ENCODE measurements around the gene RASAL3.

The RASAL3 gene

GRCh38 chr19:15502264-15502663 is 37.9 kb upstream of the RASAL3 start:
- Histone ChIP-seq H2BK5ac (ENCODE audit: low read length) (no peak overlapping the region), H3K79me2 (ENCODE audit: control insufficient read depth, insufficient read depth, low read length) (no peaks in the 10 kb centered on the region), H3K79me1 (ENCODE audit: low read length) (no peaks in the 10 kb centered on the region), H3K23ac (ENCODE audit: low read length) (no peak overlapping the region), H2BK15ac (replicated peaks; ENCODE audit: low read depth) (no peak overlapping the region), H3K36me3 (ENCODE audit: control insufficient read depth, insufficient read depth, low read length) (no peaks in the 10 kb centered on the region), H3K4me1 (ENCODE audit: control insufficient read depth, low read depth, low read length) (no peaks in the 10 kb centered on the region), H3K27me3 (ENCODE audit: insufficient read depth, low read length, poor library complexity) (no peaks in the 10 kb centered on the region), H3K4ac (ENCODE audit: low read depth, low read length) (no peak overlapping the region), H3K4me3 (ENCODE audit: low read length) (no peak overlapping the region), H3K18ac (ENCODE audit: low read length) (no peak overlapping the region), H2BK120ac (ENCODE audit: low read depth, low read length) (no peak overlapping the region), H3K56ac (ENCODE audit: low read length) (no peak overlapping the region), H2AK5ac (ENCODE audit: low read length) (no peak overlapping the region), H4K5ac (ENCODE audit: low read length) (no peak overlapping the region), H4K8ac (ENCODE audit: low read depth, low read length) (no peak overlapping the region), H3K4me2 (ENCODE audit: low read length) (no peak overlapping the region), H3K9ac (ENCODE audit: low read length) (no peak overlapping the region), H3K27ac (ENCODE audit: low read depth, low read length) (no peak overlapping the region)
- no CpG with 5 or more reads among the region's 1 CpG for WGBS (ENCODE audit: extremely low coverage, insufficient coverage, low lambda C conversion rate)
- no peak for DNase-seq

- WGBS (ENCODE audit: extremely low coverage, insufficient coverage, low lambda C conversion rate), result no CpG with 5 or more reads among the region's 1 CpG
- no peak overlapping the region for H4K8ac ChIP-seq (ENCODE audit: low read depth, low read length)
These were observed 37.3 kb upstream of the RASAL3 start for GRCh38 chr19:15501596-15501995.

GRCh38 chr19:15498910-15499309 is 34.6 kb upstream of the RASAL3 start:
- no peaks in the 10 kb centered on the region for H3K79me2 ChIP-seq (ENCODE audit: control insufficient read depth, insufficient read depth, low read length)
- no peak for DNase-seq
- H3K9ac ChIP-seq (ENCODE audit: low read length), result no peak overlapping the region
- H3K79me1 ChIP-seq (ENCODE audit: low read length), result no peaks in the 10 kb centered on the region
- no peak overlapping the region for H4K8ac ChIP-seq (ENCODE audit: low read depth, low read length)
- H2BK5ac ChIP-seq (ENCODE audit: low read length), result no peak overlapping the region
- H3K27ac ChIP-seq (ENCODE audit: low read depth, low read length), result no peak overlapping the region
- H3K4me1 ChIP-seq (ENCODE audit: control insufficient read depth, low read depth, low read length), result no peaks in the 10 kb centered on the region
- H3K27me3 ChIP-seq (ENCODE audit: insufficient read depth, low read length, poor library complexity), result no peaks in the 10 kb centered on the region
- H2AK5ac ChIP-seq (ENCODE audit: low read length), result no peak overlapping the region
- H2BK15ac ChIP-seq (replicated peaks; ENCODE audit: low read depth), result no peak overlapping the region
- H4K5ac ChIP-seq (ENCODE audit: low read length), result no peak overlapping the region
- no peak overlapping the region for H3K23ac ChIP-seq (ENCODE audit: low read length)
- no peak overlapping the region for H2BK120ac ChIP-seq (ENCODE audit: low read depth, low read length)
- H3K4me2 ChIP-seq (ENCODE audit: low read length), result no peak overlapping the region
- H3K4me3 ChIP-seq (ENCODE audit: low read length), result no peak overlapping the region
- no peak overlapping the region for H3K4ac ChIP-seq (ENCODE audit: low read depth, low read length)
- no peaks in the 10 kb centered on the region for H3K36me3 ChIP-seq (ENCODE audit: control insufficient read depth, insufficient read depth, low read length)
- WGBS (ENCODE audit: extremely low coverage, insufficient coverage, low lambda C conversion rate), result no CpG with 5 or more reads among the region's 6 CpGs
- H3K18ac ChIP-seq (ENCODE audit: low read length), result no peak overlapping the region
- no peak overlapping the region for H3K56ac ChIP-seq (ENCODE audit: low read length)

More at GRCh38 chr19:15501596-15501995, 37.3 kb upstream of the RASAL3 start:
- H3K27ac ChIP-seq (ENCODE audit: low read depth, low read length), result no peak overlapping the region
- no peak overlapping the region for H3K4me3 ChIP-seq (ENCODE audit: low read length)
- no peak overlapping the region for H3K4me2 ChIP-seq (ENCODE audit: low read length)
- no peaks in the 10 kb centered on the region for H3K4me1 ChIP-seq (ENCODE audit: control insufficient read depth, low read depth, low read length)
- no peak overlapping the region for H3K56ac ChIP-seq (ENCODE audit: low read length)
- H2AK5ac ChIP-seq (ENCODE audit: low read length), result no peak overlapping the region
- H4K5ac ChIP-seq (ENCODE audit: low read length), result no peak overlapping the region
- H3K36me3 ChIP-seq (ENCODE audit: control insufficient read depth, insufficient read depth, low read length), result no peaks in the 10 kb centered on the region
- DNase-seq, result no peak
- H3K27me3 ChIP-seq (ENCODE audit: insufficient read depth, low read length, poor library complexity), result no peaks in the 10 kb centered on the region
- no peak overlapping the region for H3K9ac ChIP-seq (ENCODE audit: low read length)
- no peak overlapping the region for H3K18ac ChIP-seq (ENCODE audit: low read length)
- no peak overlapping the region for H3K23ac ChIP-seq (ENCODE audit: low read length)
- no peak overlapping the region for H3K4ac ChIP-seq (ENCODE audit: low read depth, low read length)
- no peak overlapping the region for H2BK120ac ChIP-seq (ENCODE audit: low read depth, low read length)
- H3K79me2 ChIP-seq (ENCODE audit: control insufficient read depth, insufficient read depth, low read length), result no peaks in the 10 kb centered on the region
- H2BK5ac ChIP-seq (ENCODE audit: low read length), result no peak overlapping the region
- no peaks in the 10 kb centered on the region for H3K79me1 ChIP-seq (ENCODE audit: low read length)
- H2BK15ac ChIP-seq (replicated peaks; ENCODE audit: low read depth), result no peak overlapping the region

GRCh38 chr19:15498156-15498858 is 34.0 kb upstream of the RASAL3 start:
- WGBS (ENCODE audit: extremely low coverage, insufficient coverage, low lambda C conversion rate), result no CpG with 5 or more reads among the region's 10 CpGs
- no peak overlapping the region for H3K4me3 ChIP-seq (ENCODE audit: low read length)
- no peak overlapping the region for H3K18ac ChIP-seq (ENCODE audit: low read length)
- H3K4me1 ChIP-seq (ENCODE audit: control insufficient read depth, low read depth, low read length), result no peaks in the 10 kb centered on the region
- H4K8ac ChIP-seq (ENCODE audit: low read depth, low read length), result no peak overlapping the region
- no peak overlapping the region for H3K56ac ChIP-seq (ENCODE audit: low read length)
- H2BK15ac ChIP-seq (replicated peaks; ENCODE audit: low read depth), result no peak overlapping the region
- H2BK120ac ChIP-seq (ENCODE audit: low read depth, low read length), result no peak overlapping the region
- H3K23ac ChIP-seq (ENCODE audit: low read length), result no peak overlapping the region
- DNase-seq, result no peak
- no peak overlapping the region for H2BK5ac ChIP-seq (ENCODE audit: low read length)
- H3K79me1 ChIP-seq (ENCODE audit: low read length), result no peaks in the 10 kb centered on the region
- H2AK5ac ChIP-seq (ENCODE audit: low read length), result no peak overlapping the region
- no peak overlapping the region for H4K5ac ChIP-seq (ENCODE audit: low read length)
- H3K4ac ChIP-seq (ENCODE audit: low read depth, low read length), result no peak overlapping the region
- H3K27ac ChIP-seq (ENCODE audit: low read depth, low read length), result no peak overlapping the region
- H3K27me3 ChIP-seq (ENCODE audit: insufficient read depth, low read length, poor library complexity), result no peaks in the 10 kb centered on the region
- no peaks in the 10 kb centered on the region for H3K79me2 ChIP-seq (ENCODE audit: control insufficient read depth, insufficient read depth, low read length)
- no peak overlapping the region for H3K4me2 ChIP-seq (ENCODE audit: low read length)
- H3K9ac ChIP-seq (ENCODE audit: low read length), result no peak overlapping the region
- no peaks in the 10 kb centered on the region for H3K36me3 ChIP-seq (ENCODE audit: control insufficient read depth, insufficient read depth, low read length)

GRCh38 chr19:15495151-15495550 is 30.8 kb upstream of the RASAL3 start:
- Histone ChIP-seq H2BK15ac (replicated peaks; ENCODE audit: low read depth) (no peak overlapping the region), H3K9ac (ENCODE audit: low read length) (no peak overlapping the region), H3K27ac (ENCODE audit: low read depth, low read length) (no peak overlapping the region), H3K4me1 (ENCODE audit: control insufficient read depth, low read depth, low read length) (no peaks in the 10 kb centered on the region), H3K79me1 (ENCODE audit: low read length) (no peaks in the 10 kb centered on the region), H3K18ac (ENCODE audit: low read length) (no peak overlapping the region), H3K36me3 (ENCODE audit: control insufficient read depth, insufficient read depth, low read length) (no peaks in the 10 kb centered on the region), H3K4ac (ENCODE audit: low read depth, low read length) (no peak overlapping the region), H3K4me3 (ENCODE audit: low read length) (no peak overlapping the region), H3K23ac (ENCODE audit: low read length) (no peak overlapping the region), H2AK5ac (ENCODE audit: low read length) (no peak overlapping the region), H3K27me3 (ENCODE audit: insufficient read depth, low read length, poor library complexity) (no peaks in the 10 kb centered on the region), H2BK5ac (ENCODE audit: low read length) (no peak overlapping the region), H3K4me2 (ENCODE audit: low read length) (no peak overlapping the region), H3K56ac (ENCODE audit: low read length) (no peak overlapping the region), H3K79me2 (ENCODE audit: control insufficient read depth, insufficient read depth, low read length) (no peaks in the 10 kb centered on the region), H2BK120ac (ENCODE audit: low read depth, low read length) (no peak overlapping the region), H4K8ac (ENCODE audit: low read depth, low read length) (no peak overlapping the region), H4K5ac (ENCODE audit: low read length) (no peak overlapping the region)
- WGBS (ENCODE audit: extremely low coverage, insufficient coverage, low lambda C conversion rate), result no CpG with 5 or more reads among the region's 1 CpG
- no peak for DNase-seq
